Activated gamma-delta T cell treated with Interleukin-2 at 50 U/mL for 16 hours (primary cell): ENCODE measurements around the gene GRIA3.
"Not testable (repeated sequence)": the region's sequence is repeated elsewhere in the genome, so short reads cannot be mapped to it uniquely, and the experiment has no call there.

Experiments
- DNase-seq: peaks from one replicate; pipeline ENCODE4 v3.0.0-alpha.2; 2020

The GRIA3 gene

DNA sequence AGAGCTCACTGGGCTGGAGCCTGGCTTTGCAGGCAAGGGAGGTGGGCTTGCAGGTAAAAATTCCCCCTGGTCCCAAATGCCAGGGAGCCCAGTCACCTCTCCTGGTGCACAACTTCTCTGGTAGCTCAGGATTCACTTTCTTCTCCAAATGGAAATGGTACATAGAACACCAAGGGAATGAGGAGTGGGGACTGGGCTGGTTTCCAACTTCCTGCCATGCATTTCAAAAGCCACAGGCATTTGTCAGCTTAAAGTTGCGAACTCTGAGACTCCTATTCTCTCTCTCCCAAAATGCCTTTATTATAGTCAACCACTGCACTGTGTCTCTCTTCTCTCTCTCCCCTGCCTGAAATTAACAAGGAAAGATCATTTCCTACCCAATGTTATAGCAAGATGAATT lies 177.3 kb downstream of the GRIA3 start:
- DNase-seq, result no peak

DNA sequence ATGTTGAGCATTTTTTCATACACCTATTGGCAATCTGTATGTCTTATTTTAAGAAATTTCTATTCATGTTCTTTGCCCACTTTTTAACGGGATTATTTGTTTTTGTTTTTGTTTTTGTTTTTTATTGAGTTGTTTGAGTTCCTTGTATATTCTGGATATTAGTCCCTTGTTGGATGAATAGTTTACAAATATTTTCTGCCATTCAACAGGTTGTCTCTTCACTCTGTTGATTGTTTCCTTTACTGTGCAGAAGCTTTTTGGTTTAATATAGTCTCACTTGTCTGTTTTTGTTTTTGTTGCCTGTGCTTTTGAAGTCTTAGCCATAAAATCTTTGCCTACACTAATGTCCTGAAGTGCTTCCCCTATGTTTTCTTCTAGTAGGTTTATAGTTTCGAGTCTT lies 202.1 kb downstream of the GRIA3 start:
- not testable (repeated sequence) for DNase-seq

DNA sequence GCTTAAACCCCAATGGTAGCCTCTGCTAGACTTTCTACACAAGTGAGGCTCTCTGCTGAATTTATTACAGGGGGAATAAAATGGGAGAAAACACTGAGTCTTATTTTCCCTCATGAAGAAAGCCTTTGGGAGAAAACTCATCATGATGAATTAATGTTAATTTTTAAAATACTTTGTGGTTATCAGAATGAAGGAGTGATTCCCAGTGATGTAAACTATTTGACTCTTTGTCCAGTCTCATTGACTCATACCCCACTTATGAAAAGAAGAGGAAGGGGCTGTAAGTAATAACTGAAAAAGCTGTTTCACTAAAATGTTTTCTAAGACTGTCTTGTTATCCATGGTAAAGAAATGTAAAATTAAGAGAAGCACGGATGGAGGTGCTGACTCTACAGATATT lies 208.8 kb downstream of the GRIA3 start:
- DNase-seq, result no peak

DNA sequence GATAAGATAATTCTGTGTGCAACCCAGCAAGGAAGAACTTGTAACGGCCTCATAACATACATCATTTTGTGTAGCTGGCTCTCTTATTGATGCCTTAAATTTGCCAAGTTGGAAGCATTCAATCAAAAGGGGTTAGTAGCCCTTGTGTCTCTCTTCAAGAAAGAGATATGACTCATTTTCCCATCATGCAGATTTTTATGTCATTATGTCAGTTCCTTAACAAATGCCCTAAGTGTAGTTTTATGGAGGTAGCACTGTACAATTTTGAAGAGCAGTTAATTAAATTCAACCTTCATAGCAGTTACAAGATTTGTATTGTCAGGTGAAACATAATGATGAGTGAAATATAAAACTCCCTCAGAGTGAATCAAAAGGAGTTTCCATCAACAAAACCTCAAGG lies 215.6 kb downstream of the GRIA3 start:
- DNase-seq, result no peak

DNA sequence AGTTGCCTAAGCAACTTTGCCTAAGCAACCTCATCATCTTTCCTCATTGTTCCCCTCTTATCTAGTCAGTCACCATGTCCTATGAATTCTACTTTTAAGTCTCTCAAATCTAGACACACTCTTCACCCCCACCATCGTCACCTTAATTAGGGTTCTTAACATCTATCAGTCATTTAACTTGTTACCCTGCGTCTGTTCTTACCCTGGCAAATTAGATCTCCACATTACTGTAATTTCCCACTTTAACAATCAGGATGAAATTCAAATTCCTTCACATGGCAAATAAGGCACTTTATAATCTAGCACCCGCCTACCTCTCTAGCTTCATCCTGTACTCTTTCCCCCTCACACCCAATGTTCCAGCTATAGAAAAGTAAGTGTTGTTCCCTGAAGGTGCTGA lies 221.2 kb downstream of the GRIA3 start:
- no peak for DNase-seq

DNA sequence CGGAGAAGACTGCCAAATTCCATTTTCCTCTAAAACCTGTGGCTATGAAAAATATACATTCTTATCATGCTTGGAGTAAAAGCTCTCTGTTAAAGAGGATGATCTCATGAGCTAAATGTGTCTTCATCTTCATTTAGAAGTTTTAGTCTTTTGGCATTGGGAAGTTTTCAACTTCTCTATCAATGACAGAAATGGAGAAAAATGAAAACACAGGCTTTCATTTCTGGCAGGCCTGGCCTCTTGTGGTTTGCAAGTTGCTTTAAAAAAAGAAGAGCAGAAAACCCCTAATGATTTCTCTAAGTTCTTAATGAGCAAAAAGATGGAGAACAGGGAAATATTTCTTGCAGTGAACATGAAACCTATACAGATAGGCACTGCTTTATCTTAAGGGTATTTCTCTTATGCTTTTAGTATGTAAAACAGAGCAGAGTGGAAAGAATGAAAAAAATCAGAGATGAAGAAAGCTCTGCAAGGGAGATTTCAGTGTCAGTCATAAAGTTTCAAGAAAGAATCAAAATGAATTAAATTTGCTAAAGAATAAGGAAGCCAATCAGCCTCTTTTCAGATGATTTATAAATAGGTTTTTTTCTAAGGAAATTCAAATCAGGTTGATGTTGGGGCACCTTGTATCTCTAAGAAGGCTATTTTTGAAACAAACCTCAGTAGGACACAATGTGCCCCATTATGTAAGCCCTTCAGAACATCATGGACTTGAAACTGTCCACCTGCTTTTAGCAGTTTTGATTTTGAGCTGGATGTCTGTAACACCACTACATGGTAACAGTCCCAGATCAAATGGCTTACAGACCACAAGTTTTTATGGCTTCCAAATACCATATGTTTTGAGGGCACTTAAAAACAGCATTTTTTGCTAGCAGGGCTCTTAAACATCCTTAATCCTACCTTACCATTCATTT lies 225.0 kb downstream of the GRIA3 start:
- no peak for DNase-seq

DNA sequence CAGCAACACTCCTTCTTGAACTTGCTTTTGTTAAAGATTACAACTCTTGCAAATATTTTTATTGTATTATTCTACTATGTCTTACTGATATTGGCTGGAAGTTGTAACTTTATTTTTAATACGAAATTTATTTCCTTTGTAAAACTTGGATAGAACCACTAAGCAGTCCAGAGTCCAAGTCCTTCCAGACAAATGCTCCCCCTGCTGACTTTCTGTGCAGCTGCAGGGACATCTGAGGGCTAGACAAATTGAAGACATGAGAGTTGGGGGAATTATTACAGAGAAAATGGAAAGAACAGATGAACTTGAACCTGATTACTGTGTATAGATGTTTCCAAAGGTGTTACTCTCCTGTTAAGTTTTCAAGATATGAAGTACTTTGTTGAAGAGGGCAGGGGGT lies 238.8 kb downstream of the GRIA3 start:
- no peak for DNase-seq

DNA sequence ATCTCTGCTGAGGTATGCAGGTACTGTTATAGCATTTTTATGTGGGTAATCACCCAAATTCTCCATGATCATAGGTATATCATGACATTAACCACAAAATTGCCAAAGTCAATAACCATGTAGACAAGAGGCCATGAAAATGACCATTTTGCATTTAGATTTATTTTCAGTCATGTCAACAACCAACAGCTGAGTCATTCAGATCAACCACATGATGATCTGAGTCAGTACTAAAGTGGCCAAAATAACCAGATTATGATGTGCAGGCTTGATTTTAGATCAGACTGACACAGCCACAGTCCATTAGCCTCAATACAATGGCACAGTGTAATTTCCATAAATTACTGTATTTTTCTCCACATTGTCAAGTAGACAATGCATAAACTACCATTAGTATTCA lies 240.5 kb downstream of the GRIA3 start:
- DNase-seq, result no peak

DNA sequence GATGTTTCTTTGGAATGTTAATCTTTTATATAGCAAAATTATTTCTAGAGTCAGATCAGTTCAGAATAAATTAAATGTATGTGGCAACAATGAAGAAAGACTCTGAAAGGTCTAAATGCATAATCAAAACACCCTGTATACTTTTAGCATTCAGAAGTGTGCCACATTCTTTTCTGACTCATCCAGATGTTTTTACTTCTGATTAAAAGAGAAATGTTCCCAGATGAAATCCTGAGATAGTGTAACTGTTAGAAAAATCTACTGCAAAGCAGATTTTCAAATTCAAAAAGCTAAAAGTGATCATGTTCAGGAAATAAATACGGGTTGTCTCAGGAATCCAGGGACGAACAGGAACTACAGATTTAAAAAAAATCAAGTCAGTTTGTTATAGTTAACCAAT lies 241.4 kb downstream of the GRIA3 start:
- no peak for DNase-seq

DNA sequence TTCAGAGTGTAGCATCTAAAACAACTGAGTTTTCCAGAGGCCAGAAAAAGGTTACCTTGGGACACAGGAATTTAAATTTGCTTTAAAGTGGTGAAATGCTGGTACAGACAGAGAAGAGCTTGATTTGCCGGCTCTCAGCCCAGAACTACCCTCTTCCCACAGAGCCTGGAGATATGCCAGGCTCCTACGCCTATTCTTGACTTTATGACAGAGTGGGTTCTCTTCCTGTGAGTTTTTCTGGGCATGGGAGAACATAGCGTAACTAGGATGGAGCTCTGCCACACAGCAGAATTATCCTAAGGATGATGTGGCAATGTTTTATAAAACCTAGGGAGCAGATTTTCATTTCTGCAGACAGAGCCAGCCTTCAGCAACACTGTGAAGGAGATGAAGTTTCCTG lies 241.8 kb downstream of the GRIA3 start:
- no peak for DNase-seq

DNA sequence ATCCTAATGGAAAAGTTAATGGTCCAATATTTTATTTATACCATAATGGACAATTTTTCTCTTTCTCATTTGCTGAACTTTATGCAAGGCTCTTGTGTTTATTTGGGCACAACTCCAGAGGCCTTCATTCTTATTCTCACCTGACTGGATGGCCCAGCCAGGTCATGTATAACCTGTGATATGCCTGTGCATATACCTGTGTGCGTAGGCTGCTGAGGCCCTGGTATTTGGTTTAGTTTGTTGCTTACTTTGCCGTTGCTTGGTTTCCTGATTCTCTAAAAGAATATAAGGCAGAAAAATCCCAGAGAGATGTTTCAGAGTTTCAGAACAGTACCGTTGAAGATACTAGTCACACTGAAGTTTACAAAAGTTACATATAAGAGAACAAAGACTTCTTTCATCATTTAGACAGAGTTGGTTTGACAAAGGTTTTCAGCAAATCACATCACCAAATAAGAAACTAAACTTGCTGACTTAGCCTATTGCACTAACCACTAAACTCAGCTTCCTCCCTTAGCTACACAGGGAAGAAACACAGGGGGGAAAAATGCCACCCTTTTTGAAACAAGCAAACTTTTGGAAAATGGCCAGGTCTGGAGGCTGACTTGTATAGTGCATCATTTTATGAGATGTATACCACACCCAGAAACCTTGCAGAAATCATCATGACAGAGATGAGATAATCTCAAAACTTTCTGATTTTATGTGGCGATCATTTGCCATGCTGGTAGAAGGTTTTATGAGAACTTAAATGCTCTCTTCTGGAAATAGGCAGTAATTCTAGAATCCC lies 248.5 kb downstream of the GRIA3 start:
- no peak for DNase-seq

DNA sequence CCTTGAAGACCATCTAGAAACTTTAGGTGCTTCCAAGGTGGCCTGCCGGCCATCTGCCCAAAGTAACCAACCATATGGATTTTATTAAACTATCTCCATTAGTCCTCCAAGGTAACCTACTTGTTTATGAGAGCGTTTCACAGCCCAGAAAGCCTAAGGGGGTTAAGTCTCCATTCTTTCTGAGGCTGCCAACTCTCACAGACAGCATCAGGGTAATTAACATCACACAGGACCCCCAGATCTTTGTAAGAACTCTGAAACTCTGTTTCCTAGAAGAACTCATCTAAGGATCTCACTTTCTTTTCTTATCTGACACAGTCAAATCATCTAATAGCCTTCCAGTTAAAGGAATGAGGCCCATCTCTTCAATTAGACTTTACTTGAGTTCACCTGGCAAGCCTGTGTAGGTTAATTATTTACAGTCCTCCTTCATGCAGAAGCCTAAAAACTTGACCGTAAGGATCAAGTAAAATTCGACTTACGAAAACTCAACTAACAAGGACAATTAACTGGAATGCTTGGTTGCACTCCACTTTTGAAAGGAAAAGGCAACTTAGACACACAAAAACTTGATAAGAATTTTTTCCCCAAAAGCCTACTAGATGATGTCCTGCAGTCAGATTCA lies 252.5 kb downstream of the GRIA3 start:
- DNase-seq, result no peak

DNA sequence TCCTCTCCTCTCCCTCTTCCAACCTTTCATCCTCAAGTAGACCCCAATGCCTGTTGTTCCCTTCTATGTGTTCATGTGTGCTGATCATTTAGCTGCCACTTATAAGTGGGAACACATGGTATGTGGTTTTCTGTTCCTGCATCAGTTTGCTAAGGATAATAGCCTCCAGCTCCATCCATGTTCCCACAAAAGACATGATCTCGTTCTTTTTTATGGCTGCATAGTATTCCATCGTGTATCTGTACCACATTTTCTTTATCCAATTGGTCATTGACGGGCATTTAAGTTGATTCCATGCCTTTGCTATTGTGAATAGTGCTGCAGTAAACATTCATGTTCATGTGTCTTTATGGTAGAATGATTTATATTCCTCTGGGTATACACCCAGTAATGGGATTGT lies 255.8 kb downstream of the GRIA3 start:
- not testable (repeated sequence) for DNase-seq

DNA sequence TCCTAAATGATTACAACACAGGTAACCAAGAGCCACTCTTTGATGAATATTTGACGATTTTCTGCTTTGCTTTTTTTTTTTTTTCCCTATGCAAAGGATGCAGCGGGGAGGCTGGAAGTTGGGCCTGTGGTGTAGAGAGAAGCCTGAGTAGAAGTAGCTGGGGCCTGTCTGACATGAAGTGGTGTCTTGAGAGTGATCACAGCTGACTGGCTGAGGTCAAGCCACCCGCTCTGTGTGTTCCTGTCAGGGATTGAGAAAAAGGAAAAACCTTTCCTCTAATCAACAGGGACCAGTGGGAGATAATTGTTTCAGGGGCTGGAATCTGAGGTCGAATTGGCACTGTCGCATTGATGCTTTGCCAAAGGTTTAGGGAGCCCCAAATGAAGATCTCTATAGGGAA lies 258.7 kb downstream of the GRIA3 start:
- DNase-seq, result no peak

DNA sequence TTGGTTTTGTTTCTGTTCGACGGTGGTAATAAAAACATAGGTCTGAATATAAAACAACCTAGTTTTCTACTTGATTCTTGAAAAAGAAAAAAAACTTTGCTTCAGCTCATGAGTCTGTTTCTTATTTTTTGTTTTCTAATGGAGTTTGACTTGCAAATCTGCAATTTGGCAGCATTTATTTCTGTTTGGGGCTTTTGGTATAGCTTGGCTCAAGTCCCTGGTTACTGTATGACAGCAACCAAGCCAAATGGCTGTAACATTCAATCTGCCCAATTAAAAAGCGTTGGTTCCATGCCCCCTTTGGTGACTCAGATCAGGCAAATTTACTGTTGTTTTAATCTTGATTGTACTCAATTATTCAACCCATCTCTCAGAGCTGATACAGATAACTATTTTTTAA lies 263.4 kb downstream of the GRIA3 start:
- DNase-seq, result no peak

DNA sequence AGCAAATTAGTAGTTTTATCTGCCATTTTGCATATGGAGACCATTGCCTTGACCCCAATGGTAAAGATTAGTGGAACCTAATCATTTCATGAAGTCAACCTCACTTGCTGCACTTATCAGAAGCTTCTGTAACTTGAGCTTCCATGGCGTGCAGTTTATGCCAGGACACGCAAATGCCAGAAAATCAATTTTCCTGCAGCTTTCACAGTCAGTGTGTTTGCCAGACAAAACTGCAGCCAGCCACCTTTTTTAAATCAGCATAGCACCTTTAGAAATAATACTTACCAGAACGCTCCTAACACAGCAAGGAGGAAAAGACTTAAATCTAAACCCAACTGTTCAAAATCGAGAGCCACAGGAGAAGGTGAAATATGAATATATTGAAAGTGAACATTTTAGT lies 265.3 kb downstream of the GRIA3 start:
- DNase-seq, result no peak

DNA sequence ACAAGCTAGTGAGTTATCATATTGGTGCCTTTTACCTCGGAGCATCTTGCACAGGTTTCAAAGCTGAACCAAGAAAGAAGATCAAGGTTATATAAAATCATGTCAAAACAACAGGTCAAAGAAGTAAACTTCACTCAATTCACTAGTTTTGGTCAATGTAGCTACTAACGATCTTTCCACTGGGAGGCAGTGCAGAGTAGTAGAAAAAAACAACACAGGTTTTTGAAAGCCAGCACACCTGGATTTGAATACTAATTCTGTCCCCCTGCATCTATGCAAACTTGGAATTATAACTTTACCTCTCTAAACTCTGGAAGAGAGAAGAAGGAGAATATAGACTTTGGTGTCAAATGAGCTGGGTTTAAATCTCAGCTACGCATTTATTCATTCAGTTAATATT lies 266.1 kb downstream of the GRIA3 start:
- no peak for DNase-seq

DNA sequence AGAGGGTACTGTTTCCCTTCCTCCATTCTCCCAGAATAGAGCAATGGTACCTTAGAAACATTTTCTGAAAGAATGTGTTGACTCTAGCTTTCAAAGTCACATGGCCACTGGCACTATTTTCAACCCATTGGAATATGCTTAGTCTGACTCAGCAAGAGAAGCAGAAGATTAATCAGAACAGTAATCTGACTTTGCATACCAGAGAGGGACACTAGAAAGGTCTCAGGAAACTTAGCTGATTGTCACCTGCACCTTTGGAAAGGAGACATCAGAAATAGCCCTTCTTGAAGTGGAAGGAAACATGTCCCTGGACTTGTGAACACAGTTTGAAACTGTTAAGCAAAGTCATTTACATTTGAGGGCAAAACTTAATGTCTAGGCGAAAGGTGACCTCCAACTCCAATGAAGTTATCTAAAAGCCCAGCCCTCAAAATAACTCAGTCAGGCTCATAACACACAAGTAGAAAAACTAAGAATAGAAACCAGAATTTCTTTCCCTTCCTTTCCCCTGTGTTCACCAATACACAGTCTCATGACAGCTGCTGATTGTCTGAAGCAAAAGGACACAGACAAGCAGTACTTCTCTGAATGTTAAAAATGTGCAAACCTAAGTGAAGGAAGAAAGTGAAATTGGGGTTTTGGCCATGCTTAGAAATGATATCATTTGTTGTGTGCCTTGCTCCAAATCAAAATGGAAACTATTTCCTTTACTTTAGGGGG lies 270.8 kb downstream of the GRIA3 start:
- DNase-seq, result no peak

DNA sequence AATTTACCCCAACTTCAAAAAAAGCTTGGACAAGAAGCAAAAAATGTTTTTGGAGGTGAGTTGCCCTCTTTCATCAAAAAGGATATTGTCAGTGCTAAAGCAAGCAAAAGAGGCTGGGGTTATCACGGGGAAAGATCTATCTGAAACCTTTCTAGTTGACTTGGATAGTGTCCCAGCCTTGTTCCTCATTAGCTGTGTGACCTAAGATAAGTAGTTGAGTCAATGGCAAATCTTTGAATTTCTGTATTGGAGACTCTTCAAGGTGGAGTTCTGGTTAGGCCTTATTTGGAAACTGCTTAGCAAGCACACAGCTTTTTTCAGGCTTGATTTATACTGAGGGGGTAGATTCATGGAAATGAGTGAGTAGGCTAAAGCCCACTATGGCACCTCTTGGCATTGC lies 271.6 kb downstream of the GRIA3 start:
- no peak for DNase-seq

DNA sequence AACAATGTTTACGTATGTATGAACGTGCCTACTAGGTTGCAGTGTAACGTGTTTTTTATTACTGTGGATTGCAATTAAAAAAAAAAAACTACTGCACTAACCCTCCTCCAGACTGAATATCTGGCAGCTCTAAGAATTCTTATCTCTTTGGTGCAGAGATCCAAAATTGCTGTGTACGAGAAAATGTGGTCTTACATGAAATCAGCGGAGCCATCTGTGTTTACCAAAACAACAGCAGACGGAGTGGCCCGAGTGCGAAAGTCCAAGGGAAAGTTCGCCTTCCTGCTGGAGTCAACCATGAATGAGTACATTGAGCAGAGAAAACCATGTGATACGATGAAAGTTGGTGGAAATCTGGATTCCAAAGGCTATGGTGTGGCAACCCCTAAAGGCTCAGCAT lies 280.6 kb downstream of the GRIA3 start:
- DNase-seq, result no peak

DNA sequence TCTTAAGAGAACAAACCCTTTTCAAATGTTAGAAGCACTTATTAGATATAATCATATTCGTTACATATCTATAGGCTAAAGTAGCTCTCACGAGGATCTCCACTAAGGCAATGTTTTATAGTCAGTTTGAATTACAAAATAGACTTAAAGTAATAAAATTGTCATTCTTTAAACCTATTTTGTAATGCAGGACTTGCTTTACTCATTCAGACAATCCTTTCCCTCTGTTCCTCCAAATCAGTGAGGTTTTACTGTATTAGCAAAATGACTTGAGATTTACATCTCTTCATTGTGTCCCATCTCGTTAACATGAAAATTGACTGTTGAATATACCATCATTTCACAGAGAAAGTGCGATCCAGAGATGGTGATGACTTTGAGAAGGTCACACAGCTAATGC lies 284.4 kb downstream of the GRIA3 start:
- no peak for DNase-seq

DNA sequence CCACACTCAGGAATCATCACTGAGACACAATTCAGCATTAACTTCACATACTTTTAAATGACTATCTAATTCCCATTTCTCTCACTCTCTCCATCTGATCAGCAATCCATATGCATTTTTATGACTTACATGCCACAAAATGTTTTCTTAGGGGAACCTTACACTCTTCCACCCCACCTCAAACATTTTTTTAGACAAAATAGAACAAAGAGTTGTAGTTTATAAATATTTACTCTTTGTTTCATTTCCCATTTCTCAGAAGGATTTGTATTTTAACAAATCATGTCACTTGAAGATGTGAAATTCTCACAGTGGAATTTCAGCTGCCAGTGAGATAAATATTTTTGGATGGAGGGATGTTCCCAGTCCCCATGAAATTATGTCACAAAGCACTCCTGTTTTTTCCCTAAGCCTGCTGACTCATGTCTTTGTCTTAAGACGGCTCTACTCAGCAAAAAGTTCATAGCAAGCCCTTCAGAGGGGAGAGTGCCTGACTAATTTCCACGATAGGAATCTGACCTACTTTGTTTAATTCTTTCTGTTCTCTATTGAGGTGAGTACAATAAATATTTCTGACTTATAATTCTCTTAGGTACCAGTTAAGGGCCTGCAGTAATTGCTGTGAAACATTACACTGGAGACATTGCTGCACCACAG lies 291.1 kb downstream of the GRIA3 start:
- no peak for DNase-seq
